ENCODE data around the gene LOXL3. TPM values are rescaled to one million over a fixed set of nuclear protein-coding genes. Genes with fewer than 3 reads are reported as not detected.

The LOXL3 gene
- total RNA-seq, 1 donor from 2014 or later = 17.6 TPM

- H3K27me3 ChIP-seq (ENCODE audit: insufficient read depth, low read length) = peaks cover 25% of the 10 kb centered on the region
- peaks cover 54% of the 10 kb centered on the region for H3K4me1 ChIP-seq (ENCODE audit: insufficient read depth, low read length)
- Mint-ChIP-seq H3K4me1 (ENCODE audit: low read depth, unreplicated experiment) (peaks cover 21% of the 10 kb centered on the region), H3K27me3 (ENCODE audit: low read depth, unreplicated experiment) (peaks cover 35% of the 10 kb centered on the region), H3K4me3 (ENCODE audit: unreplicated experiment) (peak within 1 kb of the TSS; percentile 97), H3K9me3 (ENCODE audit: unreplicated experiment) (no peaks in the 10 kb centered on the region), H3K27ac (ENCODE audit: unreplicated experiment) (peak within 1 kb of the TSS; percentile 99), H3K36me3 (ENCODE audit: low read depth, unreplicated experiment) (peaks cover 12% of the 10 kb centered on the region)
- DNase-seq (ENCODE audit: low read depth) (peak; percentile 91), FAIRE-seq (no peak)
- peak within 1 kb of the TSS; percentile 94 for H3K4me3 ChIP-seq (ENCODE audit: insufficient read depth, low read depth, low read length)
- peaks cover 4% of the 10 kb centered on the region for H3K36me3 ChIP-seq (ENCODE audit: insufficient read depth, low read length)
- H2AFZ ChIP-seq (ENCODE audit: low read depth, low read length) = peak within 1 kb of the TSS; percentile 98
- no peaks in the 10 kb centered on the region for H3K9me3 ChIP-seq (ENCODE audit: insufficient read depth, low read depth, low read length)
- TF ChIP-seq, protein P1, sequence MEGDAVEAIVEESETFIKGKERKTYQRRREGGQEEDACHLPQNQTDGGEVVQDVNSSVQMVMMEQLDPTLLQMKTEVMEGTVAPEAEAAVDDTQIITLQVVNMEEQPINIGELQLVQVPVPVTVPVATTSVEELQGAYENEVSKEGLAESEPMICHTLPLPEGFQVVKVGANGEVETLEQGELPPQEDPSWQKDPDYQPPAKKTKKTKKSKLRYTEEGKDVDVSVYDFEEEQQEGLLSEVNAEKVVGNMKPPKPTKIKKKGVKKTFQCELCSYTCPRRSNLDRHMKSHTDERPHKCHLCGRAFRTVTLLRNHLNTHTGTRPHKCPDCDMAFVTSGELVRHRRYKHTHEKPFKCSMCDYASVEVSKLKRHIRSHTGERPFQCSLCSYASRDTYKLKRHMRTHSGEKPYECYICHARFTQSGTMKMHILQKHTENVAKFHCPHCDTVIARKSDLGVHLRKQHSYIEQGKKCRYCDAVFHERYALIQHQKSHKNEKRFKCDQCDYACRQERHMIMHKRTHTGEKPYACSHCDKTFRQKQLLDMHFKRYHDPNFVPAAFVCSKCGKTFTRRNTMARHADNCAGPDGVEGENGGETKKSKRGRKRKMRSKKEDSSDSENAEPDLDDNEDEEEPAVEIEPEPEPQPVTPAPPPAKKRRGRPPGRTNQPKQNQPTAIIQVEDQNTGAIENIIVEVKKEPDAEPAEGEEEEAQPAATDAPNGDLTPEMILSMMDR (IDR thresholded peaks at IDR 0.05; ENCODE audit: insufficient read depth, low read depth, low read length) = peak; percentile 26
- TF ChIP-seq EZH2 (IDR thresholded peaks at IDR 0.05; ENCODE audit: insufficient read depth, low read length) = no peak
- peaks cover 24% of the 10 kb centered on the region for H3K79me2 ChIP-seq (ENCODE audit: insufficient read depth, low read length)
- H3K9ac ChIP-seq (ENCODE audit: low read length) = peak within 1 kb of the TSS; percentile 95
- H3K4me2 ChIP-seq (ENCODE audit: low read length) = peak within 1 kb of the TSS; percentile 97
- H3K27ac ChIP-seq (ENCODE audit: low read depth, low read length) = peak within 1 kb of the TSS; percentile 99
- H4K20me1 ChIP-seq (ENCODE audit: insufficient read depth, low read length) = peaks cover 7% of the 10 kb centered on the region
These were observed 46.4 kb downstream of the LOXL3 start, which contains the start of gene PCGF1 for GRCh38 chr2:74507145-74507925. TSS of gene PCGF1 (minus strand) at chr2:74507695. CDS start at chr2:74507668, 27 bp downstream.

DNA sequence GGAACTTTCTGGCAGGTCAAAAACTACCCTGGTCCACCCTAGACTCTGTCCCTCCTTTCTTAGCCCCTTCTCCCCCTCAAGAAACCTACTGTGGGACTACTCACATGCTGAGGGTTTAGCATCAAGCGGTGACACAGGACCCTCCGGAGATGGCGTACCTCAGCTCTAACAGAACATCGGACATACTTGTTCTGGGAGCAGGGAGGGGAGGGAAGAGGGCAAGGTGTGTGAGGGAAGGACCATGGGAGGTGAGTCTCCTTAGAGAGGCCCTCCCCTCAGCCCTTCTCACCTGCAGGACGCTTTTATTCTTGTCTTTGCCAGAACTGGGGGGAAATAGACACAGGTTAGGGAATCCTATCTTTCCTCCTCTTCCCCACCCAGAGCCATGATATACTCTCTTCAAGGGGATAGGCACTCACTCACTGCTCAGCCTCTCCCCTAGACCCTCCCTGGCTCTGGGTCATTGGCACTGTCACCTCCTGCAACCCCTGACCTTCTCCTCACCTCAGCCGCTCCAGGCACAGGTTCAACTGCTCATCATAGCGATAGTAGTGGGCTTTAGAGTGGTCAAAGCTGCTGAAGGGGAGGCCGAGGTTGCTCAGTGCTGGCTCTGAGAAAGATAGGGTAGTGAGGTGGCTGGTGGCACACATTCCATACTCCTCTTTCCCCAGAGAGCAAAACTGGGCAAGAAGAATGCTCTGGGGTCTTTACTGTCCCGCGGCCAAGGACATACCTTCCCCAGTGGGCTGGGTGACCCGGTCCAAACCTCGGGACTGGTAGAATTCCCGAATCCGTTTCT, 48.1 kb downstream of the LOXL3 start:
- Mint-ChIP-seq H3K9me3 (ENCODE audit: unreplicated experiment) (no peaks in the 10 kb centered on the region), H3K4me3 (ENCODE audit: unreplicated experiment) (peak overlapping the region; percentile 97), H3K4me1 (ENCODE audit: low read depth, unreplicated experiment) (peaks cover 21% of the 10 kb centered on the region), H3K27me3 (ENCODE audit: low read depth, unreplicated experiment) (peaks cover 35% of the 10 kb centered on the region), H3K27ac (ENCODE audit: unreplicated experiment) (no peak overlapping the region), H3K36me3 (ENCODE audit: low read depth, unreplicated experiment) (peaks cover 12% of the 10 kb centered on the region)
- Histone ChIP-seq H3K9me3 (ENCODE audit: insufficient read depth, low read depth, low read length) (no peaks in the 10 kb centered on the region), H3K36me3 (ENCODE audit: insufficient read depth, low read length) (peaks cover 4% of the 10 kb centered on the region), H4K20me1 (ENCODE audit: insufficient read depth, low read length) (peaks cover 7% of the 10 kb centered on the region), H2AFZ (ENCODE audit: low read depth, low read length) (no peak overlapping the region), H3K27ac (ENCODE audit: low read depth, low read length) (no peak overlapping the region), H3K9ac (ENCODE audit: low read length) (no peak overlapping the region), H3K27me3 (ENCODE audit: insufficient read depth, low read length) (peaks cover 18% of the 10 kb centered on the region), H3K4me3 (ENCODE audit: insufficient read depth, low read depth, low read length) (peak overlapping the region; percentile 9), H3K4me1 (ENCODE audit: insufficient read depth, low read length) (peaks cover 49% of the 10 kb centered on the region), H3K4me2 (ENCODE audit: low read length) (peak overlapping the region; percentile 63), H3K79me2 (ENCODE audit: insufficient read depth, low read length) (peaks cover 24% of the 10 kb centered on the region)
- DNase-seq (ENCODE audit: low read depth) (no peak), FAIRE-seq (no peak)
- TF ChIP-seq, protein P1 (IDR thresholded peaks at IDR 0.05; ENCODE audit: insufficient read depth, low read depth, low read length) = no peak
- TF ChIP-seq EZH2 (IDR thresholded peaks at IDR 0.05; ENCODE audit: insufficient read depth, low read length) = no peak

Measured in astrocyte (in vitro differentiated cells and primary cell).